HepG2 (cell line): ENCODE results near the gene PAFAH1B2. TPM values are rescaled to one million over a fixed set of nuclear protein-coding genes. Genes with fewer than 3 reads are reported as not detected.
A peak's percentile ranks its signal among the peaks of the same experiment; 100 is the strongest.

ENCODE experiments used
- ATAC-seq: fragments of 200-7000 bp; cut with Tn5 transposase; 3 replicates; pipeline ENCODE4 v1.9.1; 2020; ENCODE audit warnings: mild to moderate bottlenecking, moderate library complexity
- Bru-seq: library from RNA; stranded (reverse); fragments of 400-500 nt; gene quantifications from one replicate; lab custom pipeline; 2021; lab: Mats Ljungman, UMichigan
- BruChase-seq, 2 experiments: library from RNA; stranded (reverse); fragments of 400-500 nt; gene quantifications; one replicate each; lab custom pipeline; 2021; lab: Mats Ljungman, UMichigan
- BruUV-seq: library from RNA; stranded (reverse); fragments of 400-500 nt; replicated peaks from 2 replicates; lab custom pipeline; 2021; lab: Mats Ljungman, UMichigan
- CTCF ChIA-PET: fragments of 300-600 bp; formaldehyde crosslinking; extraction: SDS; loops from one replicate; lab custom pipeline; 2021; ENCODE audit warnings: low total read pairs, inconsistent platforms, low intra/inter-chr PET ratio; lab: Yijun Ruan, JAX
- POLR2A ChIA-PET: fragments of 350-600 bp; sonication (Branson Sonifier 250); formaldehyde crosslinking; loops from one replicate; lab custom pipeline; 2020; ENCODE audit warnings: antibody characterized with exemption, inconsistent platforms; lab: Yijun Ruan, JAX
- DNase-seq: peaks from one replicate; pipeline ENCODE4 v3.0.0-alpha.2; 2015; ENCODE audit warnings: low spot score
- FAIRE-seq: peaks from 3 replicates; lab custom pipeline; 2011; peaks lifted over from hg19 to GRCh38; lab: Jason Lieb, UNC
- H2AFZ ChIP-seq: one replicate; pipeline ENCODE4 v1.6.1; 2011; ENCODE audit warnings: low read length, inconsistent platforms
- H3K27ac ChIP-seq: fragments of 300-600 bp; 3 replicates; pipeline ENCODE4 v1.8.0; 2011; ENCODE audit warnings: mixed run types, mild to moderate bottlenecking, mixed read lengths, low read length, inconsistent platforms; ENCODE audit not compliant: insufficient read depth; ENCODE audit errors: extremely low read length
- H3K27me3 ChIP-seq, 2 experiments: fragments of 200-600 bp in 1 of 2; 2 replicates in 1 of 2; 3 replicates in 1 of 2; pipeline versions ENCODE4 v1.6.0 to v1.8.0; 2011; ENCODE audit warnings: low read length in 2 of 2, mild to moderate bottlenecking in 2 of 2, moderate library complexity in 2 of 2, inconsistent platforms in 1 of 2; ENCODE audit not compliant: insufficient read depth in 2 of 2, control insufficient read depth in 1 of 2
- H3K36me3 ChIP-seq, 2 experiments: fragments of 200-600 bp in 1 of 2; replicated peaks in 1 of 2; 2 replicates in 1 of 2; 3 replicates in 1 of 2; pipeline versions ENCODE4 v1.5.1 to v1.8.0; 2011; ENCODE audit warnings: low read length in 2 of 2, inconsistent platforms in 1 of 2; ENCODE audit not compliant: insufficient read depth in 2 of 2, control insufficient read depth in 1 of 2
- H3K4me1 ChIP-seq: 2 replicates; pipeline ENCODE4 v1.5.1; 2012; ENCODE audit warnings: low read length, inconsistent platforms; ENCODE audit not compliant: insufficient read depth
- H3K4me2 ChIP-seq: 2 replicates; pipeline ENCODE4 v1.6.0; 2011; ENCODE audit warnings: low read depth, low read length, inconsistent platforms
- H3K4me3 ChIP-seq, 3 experiments: fragments of 200-600 bp in 1 of 3; sonication (generic), shearing (Covaris generic) in 1 of 3; replicated peaks in 1 of 3; 2 replicates each; pipeline ENCODE4 v1.5.1; 2011 to 2016; ENCODE audit warnings: low read length in 3 of 3, inconsistent platforms in 2 of 3, low read depth in 2 of 3, mild to moderate bottlenecking in 2 of 3, control low read depth in 1 of 3, mixed read lengths in 1 of 3; ENCODE audit not compliant: insufficient read depth in 1 of 3
- H3K79me2 ChIP-seq: one replicate; pipeline ENCODE4 v1.6.1; 2011; ENCODE audit warnings: low read length, inconsistent platforms; ENCODE audit not compliant: insufficient read depth
- H3K9ac ChIP-seq: 2 replicates; pipeline ENCODE4 v1.6.0; 2011; ENCODE audit warnings: mild to moderate bottlenecking, low read depth, low read length, inconsistent platforms; ENCODE audit not compliant: insufficient read depth
- H3K9me3 ChIP-seq: 2 replicates; pipeline ENCODE4 v1.5.1; 2012; ENCODE audit warnings: mild to moderate bottlenecking, low read length
- H4K20me1 ChIP-seq: 2 replicates; pipeline ENCODE4 v1.6.0; 2011; ENCODE audit warnings: inconsistent platforms, mild to moderate bottlenecking, low read length, moderate library complexity; ENCODE audit not compliant: insufficient read depth
- ATM ChIP-seq: fragments of 450-650 bp; IDR thresholded peaks from 2 replicates; pipeline ENCODE4 v1.7.1; 2017; ENCODE audit warnings: mild to moderate bottlenecking, borderline replicate concordance
- ERF ChIP-seq: IDR thresholded peaks from 2 replicates; pipeline ENCODE4 v1.6.1; 2018; ENCODE audit warnings: missing biosample characterization, missing genetic modification reagents
- MYC ChIP-seq: sonication (generic); formaldehyde crosslinking; IDR thresholded peaks from 2 replicates; pipeline ENCODE4 v1.9.0; 2021; ENCODE audit warnings: missing genetic modification reagents, borderline replicate concordance
- NR2F1 ChIP-seq, 2 experiments: fragments of 450-650 bp in 1 of 2; formaldehyde crosslinking in 1 of 2; IDR thresholded peaks; 2 replicates each; pipeline versions ENCODE4 v1.5.0 to v1.6.1; 2016 to 2020; ENCODE audit warnings: mild to moderate bottlenecking in 1 of 2, missing compliant biosample characterization in 1 of 2, missing genetic modification reagents in 1 of 2, moderate library complexity in 1 of 2
- RBM22 ChIP-seq: fragments of 200-400 bp; formaldehyde crosslinking; optimal IDR thresholded peaks from 2 replicates; pipeline ENCODE3; 2017; ENCODE audit warnings: mild to moderate bottlenecking, low read length, moderate library complexity
- SIN3A ChIP-seq: IDR thresholded peaks from 2 replicates; pipeline ENCODE4 v1.6.1; 2011; ENCODE audit warnings: low read depth, mild to moderate bottlenecking, control low read depth, low read length, borderline replicate concordance
- SP140L ChIP-seq: sonication (generic); formaldehyde crosslinking; IDR thresholded peaks from 2 replicates; pipeline ENCODE4 v1.4.0; 2020; ENCODE audit warnings: missing genetic modification reagents, borderline replicate concordance
- SYNCRIP ChIP-seq: fragments of 200-400 bp; formaldehyde crosslinking; IDR thresholded peaks from 2 replicates; pipeline ENCODE4 v1.6.1; 2018; ENCODE audit warnings: mild to moderate bottlenecking, low read depth, low read length; ENCODE audit not compliant: insufficient read depth
- TEAD3 ChIP-seq: optimal IDR thresholded peaks from 2 replicates; pipeline ENCODE3; 2016; ENCODE audit warnings: borderline replicate concordance
- ZNF160 ChIP-seq: sonication (generic); formaldehyde crosslinking; IDR thresholded peaks from 2 replicates; pipeline ENCODE4 v1.8.0; 2022; ENCODE audit warnings: mild to moderate bottlenecking, inconsistent platforms, missing genetic modification reagents
- ZNF253 ChIP-seq: sonication (generic); formaldehyde crosslinking; IDR thresholded peaks from 2 replicates; pipeline ENCODE4 v1.8.0; 2022; ENCODE audit warnings: mild to moderate bottlenecking, missing genetic modification reagents, borderline replicate concordance
- ZNF564 ChIP-seq: sonication (generic); formaldehyde crosslinking; IDR thresholded peaks from 2 replicates; pipeline ENCODE4 v1.8.1; 2023; ENCODE audit warnings: mild to moderate bottlenecking, missing genetic modification reagents
- ZNF570 ChIP-seq: sonication (generic); formaldehyde crosslinking; IDR thresholded peaks from 2 replicates; pipeline ENCODE4 v1.4.0; 2020; ENCODE audit warnings: mild to moderate bottlenecking, missing genetic modification reagents, borderline replicate concordance
- ZNF720 ChIP-seq: sonication (generic); formaldehyde crosslinking; IDR thresholded peaks from 2 replicates; pipeline ENCODE4 v1.4.0; 2020; ENCODE audit warnings: missing genetic modification reagents
- WGBS: methylation state at CpG from one replicate; pipeline ENCODE4 v1.1.6; 2017; ENCODE audit warnings: low lambda C conversion rate; 5-methylcytosine and 5-hydroxymethylcytosine counted together
- in situ Hi-C: cut with HindIII; loops from 2 replicates; pipeline ENCODE4 v1.10.0; 2017; ENCODE audit warnings: low pct_unique_long_range_greater_than_20kb; ENCODE audit not compliant: extremely low pct_ligation_motif_present
- intact Hi-C: fragments of 100-400 bp; cut with micrococcal nuclease; formaldehyde crosslinking; loops from one replicate; pipeline ENCODE4 v1.10.0; 2022; ENCODE audit not compliant: unreplicated experiment
- long read RNA-seq, 2 experiments: library from RNA in 1 of 2; library from polyadenylated mRNA in 1 of 2; stranded (forward) in 1 of 2; unstranded in 1 of 2; transcript quantifications; one replicate each; pipeline ENCODE4 v2.0.0, GENCODE V29; 2019 to 2022
- polyA minus RNA-seq, 3 experiments: library from RNA; depleted of rRNA, polyadenylated mRNA; stranded (reverse); fragments of >200 nt; gene quantifications; 2 replicates each; pipeline ENCODE4 v1.2.3, GENCODE V29; 2011; ENCODE audit warnings: low replicate concordance in 1 of 3
- polyA plus RNA-seq, 8 experiments: library from polyadenylated mRNA; depleted of rRNA in 3 of 8; stranded (reverse) in 7 of 8; unstranded in 1 of 8; fragments of >200 nt; fragmentation: Illumina TruSeq in 4 of 8; extraction: Trizol in 4 of 8; gene quantifications; 2 replicates each; pipeline versions ENCODE4 v1.2.1 to v1.2.3, GENCODE V29; 2011 to 2016; ENCODE audit warnings: low read depth in 4 of 8, missing spikeins in 1 of 8, mixed read lengths in 1 of 8; ENCODE audit not compliant: insufficient read depth in 1 of 8
- total RNA-seq, 5 experiments: library from RNA; depleted of rRNA; stranded (reverse); fragments of >200 nt; fragmentation: Illumina TruSeq; extraction: Trizol; gene quantifications; 2 replicates each; pipeline ENCODE4 v1.2.3, GENCODE V29; 2016; ENCODE audit warnings: low read depth in 1 of 5
- TF ChIP-seq, protein P1 (sequence below): IDR thresholded peaks from 2 replicates; pipeline ENCODE4 v1.6.1; 2016; ENCODE audit warnings: missing compliant biosample characterization, missing genetic modification reagents, borderline replicate concordance
- TF ChIP-seq, protein P2 (sequence below): sonication (generic); formaldehyde crosslinking; IDR thresholded peaks from 2 replicates; pipeline ENCODE4 v1.4.0; 2020; ENCODE audit warnings: missing genetic modification reagents

Gene PAFAH1B2
- 104 and 178 TPM in 2 replicates for total RNA-seq (2016; rRNA removed; fragmentation: Illumina TruSeq; extraction: Trizol)
- total RNA-seq (2016; cell fraction: cytosol; rRNA removed; fragmentation: Illumina TruSeq; extraction: Trizol; ENCODE audit: low read depth), result 34.4 and 37.3 TPM in 2 replicates
- 107 and 164 TPM in 2 replicates for total RNA-seq (2016; cell fraction: insoluble cytoplasmic fraction; rRNA removed; fragmentation: Illumina TruSeq; extraction: Trizol)
- total RNA-seq (2016; cell fraction: membrane; rRNA removed; fragmentation: Illumina TruSeq; extraction: Trizol), result 37.1 and 43.1 TPM in 2 replicates
- 42.3 and 46.9 TPM in 2 replicates for total RNA-seq (2016; cell fraction: nucleus; rRNA removed; fragmentation: Illumina TruSeq; extraction: Trizol)
- polyA plus RNA-seq (2011; rRNA removed), result 27.0 and 28.8 TPM in 2 replicates
- 21.8 and 24.3 TPM in 2 replicates for polyA plus RNA-seq (2011; cell fraction: cytosol; rRNA removed)
- polyA plus RNA-seq (2011; cell fraction: nucleus; rRNA removed), result 15.1 and 15.4 TPM in 2 replicates
- 23.9 and 26.9 TPM in 2 replicates for polyA plus RNA-seq (2012)
- polyA plus RNA-seq (2016; cell fraction: cytosol; fragmentation: Illumina TruSeq; extraction: Trizol; ENCODE audit: low read depth), result 2.7 and 3.0 TPM in 2 replicates
- 70.7 and 75.2 TPM in 2 replicates for polyA plus RNA-seq (2016; cell fraction: insoluble cytoplasmic fraction; fragmentation: Illumina TruSeq; extraction: Trizol; ENCODE audit: low read depth)
- polyA plus RNA-seq (2016; cell fraction: membrane; fragmentation: Illumina TruSeq; extraction: Trizol; ENCODE audit: low read depth), result 12.5 and 14.8 TPM in 2 replicates
- 26.9 and 30.3 TPM in 2 replicates for polyA plus RNA-seq (2016; cell fraction: nucleus; fragmentation: Illumina TruSeq; extraction: Trizol; ENCODE audit: insufficient read depth, low read depth)
- 84.0 and 119 TPM in 2 replicates for polyA minus RNA-seq (2011; rRNA and poly(A)+ RNA removed; ENCODE audit: low replicate concordance)
- 68.8 and 69.8 TPM in 2 replicates for polyA minus RNA-seq (2011; cell fraction: cytosol; rRNA and poly(A)+ RNA removed)
- 42.0 and 56.1 TPM in 2 replicates for polyA minus RNA-seq (2011; cell fraction: nucleus; rRNA and poly(A)+ RNA removed)
- percentile 88 among the genes with signal in this experiment for Bru-seq, nascent RNA
- BruChase-seq, experiment 1, labeled RNA remaining after a 6-hour chase, result percentile 97 among the genes with signal in this experiment
- percentile 94 among the genes with signal in this experiment for BruChase-seq, experiment 2, labeled RNA remaining after a 2-hour chase
- long read RNA-seq, experiment 1, full-length matches to known transcripts, result 7 of 200 reads
- long read RNA-seq, experiment 1, partial matches to known transcripts, result 0 of 200 reads
- long read RNA-seq, experiment 1, other reads (novel, unspliced or antisense), result 193 of 200 reads
- long read RNA-seq, experiment 2, full-length matches to known transcripts, result 2 of 88 reads
- long read RNA-seq, experiment 2, partial matches to known transcripts, result 1 of 88 reads
- long read RNA-seq, experiment 2, other reads (novel, unspliced or antisense), result 85 of 88 reads

DNA sequence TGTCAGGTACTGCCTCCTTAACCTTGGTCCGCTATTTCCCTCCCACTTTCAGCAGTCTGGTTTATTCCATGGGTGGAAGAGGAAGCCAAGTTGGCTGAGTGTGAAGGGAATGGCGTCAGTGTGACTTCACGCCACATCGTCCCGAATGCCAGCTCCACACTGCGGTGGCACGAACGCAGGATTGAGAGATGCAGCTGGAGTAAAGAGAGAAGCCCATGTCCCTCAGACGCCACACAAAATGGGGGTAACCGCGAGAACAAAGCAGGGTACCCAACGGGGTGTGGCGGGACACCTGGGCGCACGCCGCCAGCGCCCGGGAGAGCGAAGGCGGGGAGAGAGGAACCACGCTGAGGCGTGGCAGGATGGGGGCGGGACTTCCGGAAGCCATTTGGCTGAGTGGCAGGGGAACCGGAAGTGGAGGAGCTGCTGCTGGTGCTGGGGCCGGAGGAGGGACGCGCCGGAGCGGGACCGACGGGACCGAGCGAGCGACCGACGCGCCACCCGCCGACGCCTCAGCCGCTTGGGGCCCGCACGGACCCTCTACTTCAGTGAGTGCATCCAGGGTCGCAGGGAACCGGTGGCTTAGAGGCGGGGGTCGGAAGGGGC is at the start of gene PAFAH1B2:
Gene PAFAH1B2 (plus strand): TSS at position 417 of the 606 bp plus-strand sequence. CDS start 8,161 bp downstream, outside the sequence.
- Histone ChIP-seq H3K9ac (peak within 1 kb of the TSS; percentile 76), H3K27me3 (no peaks in the 10 kb centered on the region; a peak in 1 of 5 replicates), H3K4me3 (peak within 1 kb of the TSS; percentile 86 to 97 (median 94)), H4K20me1 (peaks cover 36% of the 10 kb centered on the region), H3K79me2 (peaks cover 46% of the 10 kb centered on the region), H3K27ac (peak within 1 kb of the TSS; percentile 62), H3K36me3 (peaks cover 5 to 19% of the 10 kb centered on the region in 2 experiments), H3K9me3 (no peaks in the 10 kb centered on the region), H3K4me2 (peak within 1 kb of the TSS; percentile 88), H2AFZ (peak within 1 kb of the TSS; percentile 75), H3K4me1 (peaks cover 29% of the 10 kb centered on the region)
- in situ Hi-C loops, result no loop called here
- BruUV-seq, result no TSS peak
- no peak for FAIRE-seq
- ChIA-PET POLR2A (interaction anchor here (0.6 to 4.4 kb wide), 18 partner anchors 10 to 1054 kb away, joined by 3 to 41 read pairs (median 6); partner anchors contain the start of genes APOA1, APOC3, BUD13 and CEP164), CTCF (no interaction called here)
- WGBS, result under 1% methylated on average over 24 of the region's 48 CpGs
- ATAC-seq, result peak; percentile 96
- DNase-seq, result peak; percentile 88
- intact Hi-C loops, result no loop called here
- TF ChIP-seq SYNCRIP (no peak), RBM22 (no peak), SIN3A (0 out of 2 replicates have a peak, but pooled peaks have one; percentile 71), SP140L (CRISPR knock-in tag) (no peak; the same call in 1 of the 2 replicates), NR2F1 (CRISPR knock-in tag; IDR thresholded peaks at IDR 0.05) (no peak), MYC (peak; percentile 96), ZNF570 (0 out of 2 replicates have a peak, but pooled peaks have one; percentile 74), ZNF253 (CRISPR knock-in tag) (0 out of 2 replicates have a peak, but pooled peaks have one; percentile 70), ZNF720 (CRISPR knock-in tag) (no peak), ZNF160 (CRISPR knock-in tag) (no peak; the same call in 1 of the 2 replicates), ZNF564 (CRISPR knock-in tag) (no peak; the same call in 1 of the 2 replicates), ATM (no peak), TEAD3 (CRISPR knock-in tag) (peak; percentile 75), ERF (CRISPR knock-in tag) (peak; percentile 77; the same call in 1 of the 2 replicates)
- TF ChIP-seq, protein P1, sequence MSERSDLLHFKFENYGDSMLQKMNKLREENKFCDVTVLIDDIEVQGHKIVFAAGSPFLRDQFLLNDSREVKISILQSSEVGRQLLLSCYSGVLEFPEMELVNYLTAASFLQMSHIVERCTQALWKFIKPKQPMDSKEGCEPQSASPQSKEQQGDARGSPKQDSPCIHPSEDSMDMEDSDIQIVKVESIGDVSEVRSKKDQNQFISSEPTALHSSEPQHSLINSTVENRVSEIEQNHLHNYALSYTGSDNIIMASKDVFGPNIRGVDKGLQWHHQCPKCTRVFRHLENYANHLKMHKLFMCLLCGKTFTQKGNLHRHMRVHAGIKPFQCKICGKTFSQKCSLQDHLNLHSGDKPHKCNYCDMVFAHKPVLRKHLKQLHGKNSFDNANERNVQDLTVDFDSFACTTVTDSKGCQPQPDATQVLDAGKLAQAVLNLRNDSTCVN (CRISPR knock-in tag), result no peak
- TF ChIP-seq, protein P2, sequence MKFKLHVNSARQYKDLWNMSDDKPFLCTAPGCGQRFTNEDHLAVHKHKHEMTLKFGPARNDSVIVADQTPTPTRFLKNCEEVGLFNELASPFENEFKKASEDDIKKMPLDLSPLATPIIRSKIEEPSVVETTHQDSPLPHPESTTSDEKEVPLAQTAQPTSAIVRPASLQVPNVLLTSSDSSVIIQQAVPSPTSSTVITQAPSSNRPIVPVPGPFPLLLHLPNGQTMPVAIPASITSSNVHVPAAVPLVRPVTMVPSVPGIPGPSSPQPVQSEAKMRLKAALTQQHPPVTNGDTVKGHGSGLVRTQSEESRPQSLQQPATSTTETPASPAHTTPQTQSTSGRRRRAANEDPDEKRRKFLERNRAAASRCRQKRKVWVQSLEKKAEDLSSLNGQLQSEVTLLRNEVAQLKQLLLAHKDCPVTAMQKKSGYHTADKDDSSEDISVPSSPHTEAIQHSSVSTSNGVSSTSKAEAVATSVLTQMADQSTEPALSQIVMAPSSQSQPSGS (CRISPR knock-in tag), result peak; percentile 82
